Calu3 (cell line): ENCODE data around the gene PAXIP1. TPM values are rescaled to one million over a fixed set of nuclear protein-coding genes. Genes with fewer than 3 reads are reported as not detected.

Source experiments
- BruUV-seq: library from RNA; stranded (reverse); fragments of 400-500 nt; replicated peaks from 2 replicates; lab custom pipeline; 2021; lab: Mats Ljungman, UMichigan
- CTCF ChIA-PET: fragments of 300-600 bp; sonication (Branson Sonifier 250); formaldehyde crosslinking; loops from one replicate; lab custom pipeline; 2022; ENCODE audit warnings: antibody characterized with exemption; lab: Charles Lee
- DNase-seq: peaks from one replicate; pipeline ENCODE4 v3.0.0; 2022
- H3K27ac Mint-ChIP-seq: one replicate; pipeline ENCODE4 v1.8.0; 2022; ENCODE audit warnings: mixed read lengths; ENCODE audit not compliant: unreplicated experiment
- H3K27me3 Mint-ChIP-seq: one replicate; pipeline ENCODE4 v1.8.0; 2022; ENCODE audit warnings: mixed read lengths; ENCODE audit not compliant: unreplicated experiment
- H3K36me3 Mint-ChIP-seq: one replicate; pipeline ENCODE4 v1.8.0; 2022; ENCODE audit warnings: mild to moderate bottlenecking, moderate library complexity, mixed read lengths; ENCODE audit not compliant: insufficient read depth, unreplicated experiment
- H3K4me1 Mint-ChIP-seq: one replicate; pipeline ENCODE4 v1.8.0; 2022; ENCODE audit warnings: mild to moderate bottlenecking, low read depth, mixed read lengths; ENCODE audit not compliant: unreplicated experiment
- H3K4me3 Mint-ChIP-seq: one replicate; pipeline ENCODE4 v1.8.0; 2022; ENCODE audit warnings: mild to moderate bottlenecking, low read depth, moderate library complexity, mixed read lengths; ENCODE audit not compliant: unreplicated experiment
- H3K9me3 Mint-ChIP-seq: one replicate; pipeline ENCODE4 v1.8.0; 2022; ENCODE audit warnings: low read depth, mixed read lengths; ENCODE audit not compliant: unreplicated experiment
- CTCF ChIP-seq: fragments of 200-600 bp; IDR thresholded peaks from one replicate; pipeline ENCODE4 v1.8.0; 2022; ENCODE audit warnings: antibody characterized with exemption; ENCODE audit not compliant: unreplicated experiment
- intact Hi-C: fragments of 100-400 bp; cut with micrococcal nuclease; formaldehyde crosslinking; loops from one replicate; pipeline ENCODE4 v1.10.0; 2022; ENCODE audit not compliant: unreplicated experiment
- total RNA-seq: library from RNA; stranded (reverse); gene quantifications from 2 replicates; pipeline ENCODE4 v1.2.3, GENCODE V29; 2022

Gene PAXIP1
- total RNA-seq, 1 experiment from 2014 or later, result 23.1 TPM

GRCh38 chr7:154911411-154911810 lies 91.5 kb downstream of the PAXIP1 start:
- DNase-seq, result no peak
- Mint-ChIP-seq H3K9me3 (peaks cover 6% of the 10 kb centered on the region), H3K36me3 (no peaks in the 10 kb centered on the region), H3K27me3 (peaks cover 66% of the 10 kb centered on the region), H3K27ac (no peak overlapping the region), H3K4me3 (no peak overlapping the region), H3K4me1 (no peaks in the 10 kb centered on the region)
- CTCF ChIA-PET, result interaction anchor here (1.8 kb wide), 1 partner anchor 16 kb away, joined by 3 read pairs; no protein-coding TSS in a partner anchor
- no TSS peak for BruUV-seq
- no peak for TF ChIP-seq CTCF
- intact Hi-C loops, result no loop called here

GRCh38 chr7:154910977-154911376 lies 91.9 kb downstream of the PAXIP1 start:
- peaks cover 6% of the 10 kb centered on the region for H3K9me3 Mint-ChIP-seq
- no peak overlapping the region for H3K27ac Mint-ChIP-seq
- intact Hi-C loops, result no loop called here
- CTCF ChIA-PET, result interaction anchor here (1.8 kb wide), 1 partner anchor 17 kb away, joined by 3 read pairs; no protein-coding TSS in a partner anchor
- BruUV-seq, result no TSS peak
- no peaks in the 10 kb centered on the region for H3K36me3 Mint-ChIP-seq
- H3K27me3 Mint-ChIP-seq, result peaks cover 63% of the 10 kb centered on the region
- no peak for TF ChIP-seq CTCF
- H3K4me3 Mint-ChIP-seq, result no peak overlapping the region
- no peaks in the 10 kb centered on the region for H3K4me1 Mint-ChIP-seq
- no peak for DNase-seq

- Mint-ChIP-seq H3K36me3 (no peaks in the 10 kb centered on the region), H3K4me1 (no peaks in the 10 kb centered on the region), H3K27me3 (peaks cover 67% of the 10 kb centered on the region), H3K9me3 (peaks cover 6% of the 10 kb centered on the region), H3K4me3 (no peak overlapping the region), H3K27ac (no peak overlapping the region)
- no TSS peak for BruUV-seq
- intact Hi-C loops, result no loop called here
- CTCF ChIA-PET, result no interaction called here
- no peak for TF ChIP-seq CTCF
- DNase-seq, result no peak
Observed at GRCh38 chr7:154910125-154910524, 92.8 kb downstream of the PAXIP1 start.

GRCh38 chr7:154909241-154910105 lies 93.5 kb downstream of the PAXIP1 start:
- H3K4me1 Mint-ChIP-seq, result no peaks in the 10 kb centered on the region
- BruUV-seq, result no TSS peak
- H3K27ac Mint-ChIP-seq, result no peak overlapping the region
- intact Hi-C loops, result no loop called here
- H3K27me3 Mint-ChIP-seq, result peaks cover 72% of the 10 kb centered on the region
- no peak for TF ChIP-seq CTCF
- DNase-seq, result no peak
- no peaks in the 10 kb centered on the region for H3K36me3 Mint-ChIP-seq
- peaks cover 6% of the 10 kb centered on the region for H3K9me3 Mint-ChIP-seq
- CTCF ChIA-PET, result no interaction called here
- H3K4me3 Mint-ChIP-seq, result no peak overlapping the region
